Measurements from ENCODE around the gene AKR1B15. TPM values are rescaled to one million over a fixed set of nuclear protein-coding genes. Genes with fewer than 3 reads are reported as not detected.

AKR1B15 gene
- polyA plus RNA-seq, 3 donors, result not detected

GRCh38 chr7:134554417-134554966, 5.6 kb downstream of the AKR1B15 start:
- Mint-ChIP-seq H3K36me3 (no peaks in the 10 kb centered on the region), H3K4me3 (no peak overlapping the region), H3K27me3 (ENCODE audit: low read depth in 3 of 3) (peaks cover 2 to 9% (median 8%) of the 10 kb centered on the region in 3 donors), H3K4me1 (no peaks in the 10 kb centered on the region), H3K9me3 (peaks cover 0 to 2% (median 0%) of the 10 kb centered on the region in 7 donors), H3K27ac (no peak overlapping the region)
- H3K27me3 ChIP-seq (ENCODE audit: control insufficient read depth in 2 of 2, insufficient read depth in 2 of 2, low read length in 2 of 2), result no peaks in the 10 kb centered on the region
- intact Hi-C loops (cut with micrococcal nuclease), result no loop called here
- no peak overlapping the region for H3K9ac ChIP-seq (ENCODE audit: insufficient read depth, low read length, poor library complexity, severe bottlenecking)
- H4K20me1 ChIP-seq (ENCODE audit: insufficient read depth, low read length), result no peaks in the 10 kb centered on the region
- no peak overlapping the region for H3K4me3 ChIP-seq (replicated peaks in 1 of 3; ENCODE audit: low read depth in 2 of 3, low read length in 3 of 3)
- H3K79me2 ChIP-seq (ENCODE audit: insufficient read depth, low read length), result no peaks in the 10 kb centered on the region
- no peak overlapping the region for H3K27ac ChIP-seq (ENCODE audit: low read depth in 1 of 2, low read length in 2 of 2)
- 93% methylated on average over 5 of the region's 7 CpGs for WGBS (ENCODE audit: insufficient coverage)
- H3K4me2 ChIP-seq (replicated peaks; ENCODE audit: extremely low read depth, low read length, poor library complexity, severe bottlenecking), result no peak overlapping the region
- no peaks in the 10 kb centered on the region for H3K36me3 ChIP-seq (replicated peaks in 1 of 2; ENCODE audit: control insufficient read depth in 1 of 2, insufficient read depth in 2 of 2, low read length in 2 of 2)
- H3K4me1 ChIP-seq (ENCODE audit: control insufficient read depth in 1 of 2, insufficient read depth in 2 of 2, low read length in 2 of 2), result no peaks in the 10 kb centered on the region
- H2AFZ ChIP-seq (ENCODE audit: insufficient read depth, low read depth, low read length, poor library complexity, severe bottlenecking), result no peak overlapping the region
- TF ChIP-seq, protein P1, sequence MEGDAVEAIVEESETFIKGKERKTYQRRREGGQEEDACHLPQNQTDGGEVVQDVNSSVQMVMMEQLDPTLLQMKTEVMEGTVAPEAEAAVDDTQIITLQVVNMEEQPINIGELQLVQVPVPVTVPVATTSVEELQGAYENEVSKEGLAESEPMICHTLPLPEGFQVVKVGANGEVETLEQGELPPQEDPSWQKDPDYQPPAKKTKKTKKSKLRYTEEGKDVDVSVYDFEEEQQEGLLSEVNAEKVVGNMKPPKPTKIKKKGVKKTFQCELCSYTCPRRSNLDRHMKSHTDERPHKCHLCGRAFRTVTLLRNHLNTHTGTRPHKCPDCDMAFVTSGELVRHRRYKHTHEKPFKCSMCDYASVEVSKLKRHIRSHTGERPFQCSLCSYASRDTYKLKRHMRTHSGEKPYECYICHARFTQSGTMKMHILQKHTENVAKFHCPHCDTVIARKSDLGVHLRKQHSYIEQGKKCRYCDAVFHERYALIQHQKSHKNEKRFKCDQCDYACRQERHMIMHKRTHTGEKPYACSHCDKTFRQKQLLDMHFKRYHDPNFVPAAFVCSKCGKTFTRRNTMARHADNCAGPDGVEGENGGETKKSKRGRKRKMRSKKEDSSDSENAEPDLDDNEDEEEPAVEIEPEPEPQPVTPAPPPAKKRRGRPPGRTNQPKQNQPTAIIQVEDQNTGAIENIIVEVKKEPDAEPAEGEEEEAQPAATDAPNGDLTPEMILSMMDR (IDR thresholded peaks at IDR 0.05), result no peak
- DNase-seq, result no peak
- no peaks in the 10 kb centered on the region for H3K9me3 ChIP-seq (replicated peaks in 1 of 2; ENCODE audit: control insufficient read depth in 1 of 2, insufficient read depth in 1 of 2, low read length in 2 of 2)

- DNase-seq, result no peak
- Histone ChIP-seq H3K36me3 (replicated peaks in 1 of 2; ENCODE audit: control insufficient read depth in 1 of 2, insufficient read depth in 2 of 2, low read length in 2 of 2) (no peaks in the 10 kb centered on the region), H4K20me1 (ENCODE audit: insufficient read depth, low read length) (no peaks in the 10 kb centered on the region), H3K4me2 (replicated peaks; ENCODE audit: extremely low read depth, low read length, poor library complexity, severe bottlenecking) (no peak overlapping the region), H3K9me3 (replicated peaks in 1 of 2; ENCODE audit: control insufficient read depth in 1 of 2, insufficient read depth in 1 of 2, low read length in 2 of 2) (peaks cover 3 to 4% of the 10 kb centered on the region in 2 donors), H2AFZ (ENCODE audit: insufficient read depth, low read depth, low read length, poor library complexity, severe bottlenecking) (no peak overlapping the region), H3K79me2 (ENCODE audit: insufficient read depth, low read length) (no peaks in the 10 kb centered on the region), H3K9ac (ENCODE audit: insufficient read depth, low read length, poor library complexity, severe bottlenecking) (no peak overlapping the region), H3K27ac (ENCODE audit: low read depth in 1 of 2, low read length in 2 of 2) (no peak overlapping the region), H3K4me1 (ENCODE audit: control insufficient read depth in 1 of 2, insufficient read depth in 2 of 2, low read length in 2 of 2) (no peaks in the 10 kb centered on the region), H3K27me3 (ENCODE audit: control insufficient read depth in 2 of 2, insufficient read depth in 2 of 2, low read length in 2 of 2) (no peaks in the 10 kb centered on the region), H3K4me3 (replicated peaks in 1 of 3; ENCODE audit: low read depth in 2 of 3, low read length in 3 of 3) (no peak overlapping the region)
- H3K27me3 Mint-ChIP-seq (ENCODE audit: low read depth in 3 of 3), result peaks cover 0 to 4% (median 3%) of the 10 kb centered on the region in 3 donors
- H3K4me1 Mint-ChIP-seq, result peaks cover 4% of the 10 kb centered on the region
- H3K4me3 Mint-ChIP-seq, result no peak overlapping the region
- TF ChIP-seq, protein P1 (IDR thresholded peaks at IDR 0.05), result no peak
- peaks cover 0 to 7% (median 5%) of the 10 kb centered on the region in 7 donors for H3K9me3 Mint-ChIP-seq
- intact Hi-C loops (cut with micrococcal nuclease), result no loop called here
- H3K27ac Mint-ChIP-seq, result no peak overlapping the region
- WGBS (ENCODE audit: insufficient coverage), result 100% methylated on average over 3 of the region's 6 CpGs
- H3K36me3 Mint-ChIP-seq, result no peaks in the 10 kb centered on the region
Measured at GRCh38 chr7:134557391-134557790, 8.5 kb downstream of the AKR1B15 start.

Data from CD14-positive monocyte (primary cell).